CD14-positive monocyte (primary cell): ENCODE data around the gene GLP1R. TPM values are rescaled to one million over a fixed set of nuclear protein-coding genes. Genes with fewer than 3 reads are reported as not detected.

Experiments
- DNase-seq, 3 donors: peaks; one replicate each; pipeline ENCODE4 v3.0.0-alpha.2; 2011 to 2022
- H2AFZ ChIP-seq: 2 replicates; pipeline ENCODE4 v1.6.0; 2012; ENCODE audit warnings: mild to moderate bottlenecking, low read depth, low read length, inconsistent platforms; ENCODE audit not compliant: insufficient read depth, poor library complexity, severe bottlenecking
- H3K27ac ChIP-seq, 2 donors: 1 replicate in 1 of 2; 2 replicates in 1 of 2; pipeline ENCODE4 v1.5.1; 2012 to 2013; ENCODE audit warnings: low read length in 2 of 2, control low read depth in 1 of 2, inconsistent platforms in 1 of 2, low read depth in 1 of 2, mild to moderate bottlenecking in 1 of 2
- H3K27me3 ChIP-seq, 2 donors: one replicate each; pipeline versions ENCODE4 v1.6.0 to v1.6.1; 2011 to 2013; ENCODE audit warnings: low read length in 2 of 2; ENCODE audit not compliant: control insufficient read depth in 2 of 2, insufficient read depth in 2 of 2
- H3K36me3 ChIP-seq, 2 donors: replicated peaks in 1 of 2; 1 replicate in 1 of 2; 2 replicates in 1 of 2; pipeline versions ENCODE4 v1.5.1 to v1.6.1; 2012 to 2013; ENCODE audit warnings: low read length in 2 of 2, control low read depth in 1 of 2, inconsistent platforms in 1 of 2, mild to moderate bottlenecking in 1 of 2; ENCODE audit not compliant: insufficient read depth in 2 of 2, control insufficient read depth in 1 of 2
- H3K4me1 ChIP-seq, 2 donors: 1 replicate in 1 of 2; 2 replicates in 1 of 2; pipeline versions ENCODE4 v1.5.1 to v1.6.1; 2012 to 2013; ENCODE audit warnings: low read length in 2 of 2, control low read depth in 1 of 2, inconsistent platforms in 1 of 2, mild to moderate bottlenecking in 1 of 2, moderate library complexity in 1 of 2; ENCODE audit not compliant: insufficient read depth in 2 of 2, control insufficient read depth in 1 of 2
- H3K4me2 ChIP-seq: replicated peaks from 2 replicates; pipeline ENCODE3; 2012; ENCODE audit warnings: low read length, moderate library complexity, mild to moderate bottlenecking; ENCODE audit not compliant: poor library complexity, severe bottlenecking; ENCODE audit errors: extremely low read depth
- H3K4me3 ChIP-seq, 3 experiments: fragments of 200-600 bp in 1 of 3; sonication (generic) in 1 of 3; replicated peaks in 1 of 3; 1 replicate in 2 of 3; 2 replicates in 1 of 3; pipeline ENCODE4 v1.5.1; 2011 to 2013; ENCODE audit warnings: low read length in 3 of 3, mild to moderate bottlenecking in 3 of 3, control low read depth in 2 of 3, low read depth in 2 of 3, inconsistent platforms in 1 of 3, moderate library complexity in 1 of 3
- H3K79me2 ChIP-seq: 2 replicates; pipeline ENCODE4 v1.6.0; 2012; ENCODE audit warnings: mild to moderate bottlenecking, control low read depth, inconsistent platforms, low read length, moderate library complexity; ENCODE audit not compliant: insufficient read depth
- H3K9ac ChIP-seq: 2 replicates; pipeline ENCODE4 v1.6.0; 2017; ENCODE audit warnings: low read length, mild to moderate bottlenecking; ENCODE audit not compliant: insufficient read depth, poor library complexity, severe bottlenecking
- H3K9me3 ChIP-seq, 2 donors: replicated peaks in 1 of 2; 1 replicate in 1 of 2; 2 replicates in 1 of 2; pipeline versions ENCODE4 v1.5.1 to v1.6.1; 2012 to 2013; ENCODE audit warnings: low read length in 2 of 2, control low read depth in 1 of 2; ENCODE audit not compliant: control insufficient read depth in 1 of 2, insufficient read depth in 1 of 2
- H4K20me1 ChIP-seq: 2 replicates; pipeline ENCODE4 v1.6.0; 2012; ENCODE audit warnings: mild to moderate bottlenecking, low read length, control low read depth, moderate library complexity; ENCODE audit not compliant: insufficient read depth
- H3K27ac Mint-ChIP-seq, 7 donors: one replicate each; pipeline ENCODE4 v1.8.0; 2020; ENCODE audit warnings: mild to moderate bottlenecking in 7 of 7, mixed read lengths in 7 of 7, moderate library complexity in 6 of 7, inconsistent platforms in 2 of 7
- H3K27me3 Mint-ChIP-seq, 3 donors: one replicate each; pipeline ENCODE4 v1.8.0; 2021 to 2022; ENCODE audit warnings: low read depth in 3 of 3, mild to moderate bottlenecking in 3 of 3, mixed read lengths in 3 of 3, moderate library complexity in 3 of 3, inconsistent platforms in 1 of 3
- H3K36me3 Mint-ChIP-seq, 2 donors: one replicate each; pipeline ENCODE4 v1.8.0; 2020; ENCODE audit warnings: mixed read lengths in 2 of 2, inconsistent platforms in 1 of 2, mild to moderate bottlenecking in 1 of 2
- H3K4me1 Mint-ChIP-seq: one replicate; pipeline ENCODE4 v1.8.0; 2020; ENCODE audit warnings: mild to moderate bottlenecking, mixed read lengths
- H3K4me3 Mint-ChIP-seq, 2 donors: one replicate each; pipeline ENCODE4 v1.8.0; 2020; ENCODE audit warnings: mild to moderate bottlenecking in 2 of 2, mixed read lengths in 2 of 2, moderate library complexity in 1 of 2
- H3K9me3 Mint-ChIP-seq, 7 donors: one replicate each; pipeline ENCODE4 v1.8.0; 2020 to 2022; ENCODE audit warnings: mixed read lengths in 7 of 7, mild to moderate bottlenecking in 6 of 7, moderate library complexity in 6 of 7, inconsistent platforms in 2 of 7
- CTCF ChIP-seq: fragments of 200-600 bp; IDR thresholded peaks from one replicate; pipeline ENCODE4 v1.8.0; 2022; ENCODE audit warnings: antibody characterized with exemption, mild to moderate bottlenecking
- WGBS: methylation state at CpG from one replicate; pipeline ENCODE4 v1.1.5; 2013; ENCODE audit warnings: missing lambda C conversion rate; ENCODE audit not compliant: insufficient coverage; 5-methylcytosine and 5-hydroxymethylcytosine counted together
- intact Hi-C, 2 donors: fragments of 100-400 bp; cut with micrococcal nuclease; formaldehyde crosslinking; loops; one replicate each; pipeline versions ENCODE4 v1.15.0 to v1.15.1; 2023
- polyA plus RNA-seq, 3 donors: library from polyadenylated mRNA; depleted of rRNA in 1 of 3; unstranded in 2 of 3; stranded (reverse) in 1 of 3; fragments of 300-500 nt in 2 of 3; fragments of >200 nt in 1 of 3; fragmentation: Illumina TruSeq in 2 of 3; gene quantifications; 1 replicate in 2 of 3; 2 replicates in 1 of 3; pipeline ENCODE4 v1.2.3, GENCODE V29; 2012 to 2021

GLP1R gene
- polyA plus RNA-seq, 3 donors: not detected

GRCh38 chr6:39108041-39108839, 59.7 kb downstream of the GLP1R start:
- Mint-ChIP-seq H3K27ac (no peak overlapping the region), H3K4me1 (peaks cover 29% of the 10 kb centered on the region)
- H3K36me3 ChIP-seq: peaks cover 11 to 38% of the 10 kb centered on the region in 2 donors

GRCh38 chr6:39111280-39111679, 62.7 kb downstream of the GLP1R start:
- 90% methylated on average over 2 of the region's 5 CpGs for WGBS
- peak overlapping the region in 3 of 7 donors; percentile 6 to 72 (median 27) for H3K27ac Mint-ChIP-seq
- Histone ChIP-seq H3K9ac (no peak overlapping the region), H4K20me1 (no peaks in the 10 kb centered on the region), H3K79me2 (no peaks in the 10 kb centered on the region), H3K4me2 (no peak overlapping the region), H3K9me3 (no peaks in the 10 kb centered on the region), H2AFZ (no peak overlapping the region), H3K27ac (no peak overlapping the region), H3K4me1 (peaks cover 13 to 31% of the 10 kb centered on the region in 2 donors), H3K4me3 (no peak overlapping the region), H3K36me3 (peaks cover 4 to 13% of the 10 kb centered on the region in 2 donors), H3K27me3 (no peaks in the 10 kb centered on the region)
- no peak for TF ChIP-seq CTCF
- H3K4me1 Mint-ChIP-seq: peaks cover 49% of the 10 kb centered on the region
- no peaks in the 10 kb centered on the region for H3K9me3 Mint-ChIP-seq
- no peaks in the 10 kb centered on the region for H3K27me3 Mint-ChIP-seq
- H3K4me3 Mint-ChIP-seq: peak overlapping the region in 1 of 2 donors; percentile 36
- peaks cover 8 to 14% of the 10 kb centered on the region in 2 donors for H3K36me3 Mint-ChIP-seq
- intact Hi-C loops: no loop called here
- no peak for DNase-seq

More at GRCh38 chr6:39108041-39108839, 59.7 kb downstream of the GLP1R start:
- no peak overlapping the region for H3K4me3 ChIP-seq
- no peaks in the 10 kb centered on the region for H3K9me3 Mint-ChIP-seq
- no peak for DNase-seq
- H3K4me3 Mint-ChIP-seq: no peak overlapping the region
- H2AFZ ChIP-seq: no peak overlapping the region
- H4K20me1 ChIP-seq: no peaks in the 10 kb centered on the region
- H3K4me1 ChIP-seq: peaks cover 0 to 12% of the 10 kb centered on the region in 2 donors
- H3K36me3 Mint-ChIP-seq: peaks cover 29 to 33% of the 10 kb centered on the region in 2 donors
- TF ChIP-seq CTCF: no peak
- no peak overlapping the region for H3K4me2 ChIP-seq
- H3K79me2 ChIP-seq: no peaks in the 10 kb centered on the region
- H3K27ac ChIP-seq: no peak overlapping the region
- intact Hi-C loops: no loop called here
- no peaks in the 10 kb centered on the region for H3K27me3 Mint-ChIP-seq
- no peak overlapping the region for H3K9ac ChIP-seq
- H3K9me3 ChIP-seq: no peaks in the 10 kb centered on the region
- WGBS: 93% methylated on average over 3 of the region's 7 CpGs
- H3K27me3 ChIP-seq: no peaks in the 10 kb centered on the region
